ENCODE results near the gene KBTBD2.
"Not testable (repeated sequence)": the region's sequence is repeated elsewhere in the genome, so short reads cannot be mapped to it uniquely, and the experiment has no call there.

The KBTBD2 gene

GRCh38 chr7:32846630-32847225, 44.8 kb downstream of the KBTBD2 start:
- DNase-seq (ENCODE audit: low read depth): peak; percentile 64
- TF ChIP-seq CTCF (conservative IDR thresholded peaks at IDR 0.05; ENCODE audit: low read length): peak; percentile 68
- H3K4me3 ChIP-seq (ENCODE audit: low read length): no peak overlapping the region

GRCh38 chr7:32844748-32845147, 46.8 kb downstream of the KBTBD2 start:
- not testable (repeated sequence) for DNase-seq (ENCODE audit: low read depth); H3K4me3 ChIP-seq (ENCODE audit: low read length)

- H3K4me3 ChIP-seq (ENCODE audit: low read length): not testable (repeated sequence)
- peak; percentile 8 for DNase-seq (ENCODE audit: low read depth)
Observed at GRCh38 chr7:32843763-32844162, 47.8 kb downstream of the KBTBD2 start.

GRCh38 chr7:32839846-32840245, 51.7 kb downstream of the KBTBD2 start:
- not testable (repeated sequence) for H3K4me3 ChIP-seq (ENCODE audit: low read length); DNase-seq (ENCODE audit: low read depth)

GRCh38 chr7:32828996-32829752, 62.4 kb downstream of the KBTBD2 start:
- not testable (repeated sequence) for DNase-seq (ENCODE audit: low read depth); H3K4me3 ChIP-seq (ENCODE audit: low read length)
